Lung (tissue), 12 donors: ENCODE measurements around the gene BBLN. TPM values are rescaled to one million over a fixed set of nuclear protein-coding genes. Genes with fewer than 3 reads are reported as not detected.
A peak's percentile ranks its signal among the peaks of the same experiment; 100 is the strongest.
"Not testable (repeated sequence)": the region's sequence is repeated elsewhere in the genome, so short reads cannot be mapped to it uniquely, and the experiment has no call there.

Experiments
- ATAC-seq: fragments of 200-7000 bp; cut with Tn5 transposase; one replicate; pipeline ENCODE4 v1.9.1; 2020; ENCODE audit warnings: moderate number of reproducible peaks; ENCODE audit not compliant: insufficient read depth, low FRiP score
- DNase-seq, 3 donors: peaks; one replicate each; pipeline ENCODE4 v3.0.0-alpha.2; 2013 to 2017
- H3K27ac ChIP-seq, 2 donors: one replicate each; pipeline ENCODE4 v1.5.1; 2013; ENCODE audit warnings: mild to moderate bottlenecking in 2 of 2, moderate library complexity in 2 of 2, control low read depth in 1 of 2, inconsistent platforms in 1 of 2, low read depth in 1 of 2, low read length in 1 of 2
- H3K27me3 ChIP-seq, 3 donors: one replicate each; pipeline ENCODE4 v1.5.1; 2013; ENCODE audit warnings: low read length in 2 of 3; ENCODE audit not compliant: control insufficient read depth in 3 of 3, insufficient read depth in 3 of 3
- H3K36me3 ChIP-seq, 4 donors: one replicate each; pipeline ENCODE4 v1.5.1; 2013; ENCODE audit warnings: low read length in 4 of 4, mild to moderate bottlenecking in 1 of 4, moderate library complexity in 1 of 4; ENCODE audit not compliant: control insufficient read depth in 4 of 4, insufficient read depth in 4 of 4
- H3K4me1 ChIP-seq, 5 donors: one replicate each; pipeline ENCODE4 v1.5.1; 2013; ENCODE audit warnings: low read length in 5 of 5, mild to moderate bottlenecking in 2 of 5, moderate library complexity in 1 of 5; ENCODE audit not compliant: control insufficient read depth in 5 of 5, insufficient read depth in 5 of 5
- H3K4me3 ChIP-seq: one replicate; pipeline ENCODE4 v1.5.1; 2013; ENCODE audit warnings: mild to moderate bottlenecking, control low read depth, moderate library complexity
- H3K9ac ChIP-seq, 2 donors: one replicate each; pipeline ENCODE4 v1.5.1; 2013; ENCODE audit warnings: low read length in 2 of 2, control low read depth in 1 of 2; ENCODE audit not compliant: insufficient read depth in 1 of 2
- H3K9me3 ChIP-seq, 4 donors: one replicate each; pipeline ENCODE4 v1.5.1; 2013; ENCODE audit warnings: low read length in 3 of 4, mild to moderate bottlenecking in 1 of 4, moderate library complexity in 1 of 4; ENCODE audit not compliant: control insufficient read depth in 4 of 4, insufficient read depth in 3 of 4
- CTCF ChIP-seq: IDR thresholded peaks from 2 replicates; pipeline ENCODE4 v1.5.1; 2012; ENCODE audit warnings: mild to moderate bottlenecking; ENCODE audit errors: control extremely low read depth, extremely low read depth
- WGBS, 2 donors: extraction: QIAGEN DNeasy Blood & Tissue Kit; methylation state at CpG; one replicate each; pipeline ENCODE4 v1.1.7; 2013; 5-methylcytosine and 5-hydroxymethylcytosine counted together
- polyA plus RNA-seq, 2 donors: library from polyadenylated mRNA; stranded (reverse); fragments of 200-250 nt; gene quantifications; one replicate each; pipeline ENCODE4 v1.2.1, GENCODE V29; 2013
- total RNA-seq, 2 donors: library from RNA; depleted of rRNA in 1 of 2; stranded (reverse); fragments of >200 nt in 1 of 2; gene quantifications; one replicate each; pipeline ENCODE4 v1.2.1, GENCODE V29; 2014 to 2021
- donor health status: control.
- donor health status: control.
- donor health status: Bipolar disorder and iron deficiency.
- donor health status: healthy.
- donor health status: DM: yes; HTN: yes; CAD: no.

Gene BBLN
- total and polyA plus RNA-seq, 4 donors: 19.2 to 138 (median 61.6) TPM

DNA sequence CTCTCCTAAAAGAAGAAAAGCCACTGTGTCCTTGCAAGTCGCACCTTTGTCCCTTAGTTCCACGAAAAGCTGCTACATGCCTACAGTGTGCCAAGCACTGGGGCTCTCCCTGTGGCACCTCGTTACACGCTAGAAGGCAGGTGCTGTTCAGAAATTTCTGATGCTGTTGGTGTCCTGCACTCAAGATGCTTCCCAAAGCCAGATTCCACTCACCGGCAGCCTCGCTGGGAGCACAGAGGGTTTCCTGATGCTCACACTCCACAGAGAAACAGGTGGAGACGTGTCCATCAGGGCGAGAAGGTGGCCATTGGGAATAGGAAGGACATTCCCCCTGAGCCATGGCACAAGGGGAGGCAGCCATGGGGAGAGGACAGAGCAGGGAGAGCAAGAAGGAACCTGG is 28.7 kb upstream of the BBLN start:
- H3K4me1 ChIP-seq: peaks cover 0 to 17% (median 3%) of the 10 kb centered on the region in 5 donors
- H3K27ac ChIP-seq, DNase-seq, H3K4me3 ChIP-seq, H3K27me3 ChIP-seq, ATAC-seq, H3K9ac ChIP-seq, H3K36me3 ChIP-seq, H3K9me3 ChIP-seq: not testable (repeated sequence)
- 90 to 91% methylated on average over 8 of the region's 8 CpGs for WGBS, 2 donors

DNA sequence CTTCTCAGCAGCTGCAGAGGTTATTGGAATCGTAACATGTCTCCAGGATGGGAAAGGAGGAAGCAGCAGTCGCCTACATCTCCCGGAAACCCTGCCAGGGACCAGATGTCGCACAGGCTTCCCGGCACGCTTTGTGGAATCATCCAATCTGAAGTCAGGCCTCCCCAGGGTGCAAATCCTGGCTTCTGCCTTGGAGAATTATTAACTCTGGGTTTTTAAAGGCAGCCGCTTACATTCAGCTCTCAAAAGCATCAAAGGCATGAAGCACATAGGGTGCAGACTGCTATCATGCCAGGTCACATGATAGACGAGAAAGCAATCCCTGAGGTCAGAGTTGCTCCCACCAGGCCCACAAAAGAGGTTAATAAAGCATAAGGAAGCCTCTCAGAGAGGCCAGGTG is 27.9 kb upstream of the BBLN start:
- not testable (repeated sequence) for H3K27ac ChIP-seq, H3K9me3 ChIP-seq, H3K27me3 ChIP-seq, ATAC-seq, H3K4me3 ChIP-seq, H3K36me3 ChIP-seq, H3K9ac ChIP-seq
- H3K4me1 ChIP-seq: peaks cover 0 to 17% (median 3%) of the 10 kb centered on the region in 5 donors
- 34 to 52% methylated on average over 8 of the region's 8 CpGs for WGBS, 2 donors
- DNase-seq: peak in 2 of 3 donors; percentile 22 to 40

DNA sequence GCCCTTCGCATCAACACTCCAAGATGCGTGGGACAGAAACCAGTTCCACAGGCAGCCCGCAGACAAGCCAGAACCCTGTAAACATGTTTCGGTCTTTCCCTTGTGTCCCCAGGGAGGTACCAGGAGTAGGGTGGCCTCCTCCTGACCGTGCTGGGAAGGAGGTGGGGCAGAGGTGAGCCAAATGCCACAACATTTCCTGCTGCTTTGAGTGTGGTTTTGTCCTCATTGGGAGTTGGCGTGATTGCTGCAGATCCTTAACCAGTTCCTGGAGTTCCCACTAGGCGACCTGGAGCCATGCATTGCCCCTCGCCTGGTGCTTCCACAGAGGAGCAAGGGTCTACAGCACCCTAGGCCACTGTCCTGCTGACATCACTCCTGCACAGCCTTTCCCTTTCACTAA is 24.5 kb upstream of the BBLN start:
- not testable (repeated sequence) for H3K27ac ChIP-seq, ATAC-seq, H3K27me3 ChIP-seq, H3K36me3 ChIP-seq, DNase-seq, H3K4me3 ChIP-seq, H3K9ac ChIP-seq, H3K4me1 ChIP-seq, H3K9me3 ChIP-seq
- 70 to 72% methylated on average over 8 of the region's 8 CpGs for WGBS, 2 donors

- DNase-seq (no peak), ATAC-seq (no peak)
- Histone ChIP-seq H3K36me3 (no peaks in the 10 kb centered on the region), H3K27me3 (no peaks in the 10 kb centered on the region), H3K9ac (no peak overlapping the region), H3K4me1 (peaks cover 0 to 3% (median 0%) of the 10 kb centered on the region in 5 donors), H3K4me3 (no peak overlapping the region), H3K9me3 (peaks cover 0 to 5% (median 0%) of the 10 kb centered on the region in 4 donors), H3K27ac (no peak overlapping the region)
- TF ChIP-seq CTCF: no peak
- WGBS, 2 donors: 89 to 91% methylated on average over 18 of the region's 18 CpGs
Observed at GRCh38 chr9:128136816-128137793, 23.0 kb upstream of the BBLN start.

DNA sequence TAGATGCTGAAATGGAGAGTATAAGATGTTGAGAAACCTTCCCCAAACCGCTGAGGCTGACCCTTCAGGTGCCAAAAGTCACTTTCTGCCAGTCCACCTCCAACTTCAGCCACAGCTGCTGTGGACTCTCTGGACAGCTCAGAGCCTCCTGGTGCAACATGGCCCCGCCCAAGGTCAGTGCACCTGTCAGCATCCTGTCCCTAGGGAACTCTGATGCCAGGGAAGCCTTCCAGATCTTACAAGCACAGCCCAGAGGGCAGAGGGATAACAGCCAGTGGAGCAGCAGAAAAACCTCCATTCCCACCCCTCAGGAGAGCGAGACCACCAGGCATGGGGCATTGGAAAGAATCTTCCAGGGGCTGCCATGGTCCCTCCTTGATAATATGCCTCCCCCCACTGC is 22.1 kb upstream of the BBLN start:
- Histone ChIP-seq H3K9me3 (peaks cover 0 to 5% (median 0%) of the 10 kb centered on the region in 4 donors), H3K9ac (no peak overlapping the region), H3K27ac (no peak overlapping the region), H3K4me3 (no peak overlapping the region), H3K27me3 (no peaks in the 10 kb centered on the region), H3K36me3 (no peaks in the 10 kb centered on the region), H3K4me1 (no peaks in the 10 kb centered on the region)
- DNase-seq (no peak), ATAC-seq (no peak)
- TF ChIP-seq CTCF: no peak
- 88 to 89% methylated on average over 3 of the region's 3 CpGs for WGBS, 2 donors
